Stomach (tissue), 9 donors: ENCODE results near the gene BRK1. TPM values are rescaled to one million over a fixed set of nuclear protein-coding genes. Genes with fewer than 3 reads are reported as not detected.
"Not testable (repeated sequence)": the region's sequence is repeated elsewhere in the genome, so short reads cannot be mapped to it uniquely, and the experiment has no call there.

ENCODE experiments used
- DNase-seq, 2 donors: peaks; one replicate each; pipeline versions ENCODE4 v3.0.0 to v3.0.0-alpha.2; 2013 to 2019
- H3K27ac ChIP-seq, 5 donors: fragments of 200-600 bp in 4 of 5; sonication (generic) in 4 of 5; one replicate each; pipeline ENCODE4 v1.5.1; 2013 to 2019; ENCODE audit warnings: mild to moderate bottlenecking in 1 of 5, moderate library complexity in 1 of 5
- H3K27me3 ChIP-seq, 3 donors: fragments of 200-600 bp; sonication (generic); one replicate each; pipeline ENCODE4 v1.5.1; 2017 to 2019; ENCODE audit warnings: mixed run types in 1 of 3
- H3K36me3 ChIP-seq, 4 donors: fragments of 200-600 bp; sonication (generic); 1 replicate in 3 of 4; 2 replicates in 1 of 4; pipeline ENCODE4 v1.5.1; 2016 to 2019
- H3K4me1 ChIP-seq, 4 donors: fragments of 200-600 bp; sonication (generic); one replicate each; pipeline ENCODE4 v1.5.1; 2016 to 2019
- H3K4me3 ChIP-seq, 4 donors: fragments of 200-600 bp; sonication (generic) in 3 of 4; one replicate each; pipeline ENCODE4 v1.5.1; 2016 to 2019; ENCODE audit warnings: mild to moderate bottlenecking in 1 of 4
- H3K9me3 ChIP-seq, 4 donors: fragments of 200-600 bp; sonication (generic); one replicate each; pipeline ENCODE4 v1.5.1; 2016 to 2019
- CTCF ChIP-seq, 7 experiments: fragments of 450-650 bp in 4 of 7; fragments of 200-600 bp in 3 of 7; sonication (generic) in 3 of 7; IDR thresholded peaks; one replicate each; pipeline ENCODE4 v1.5.1; 2016 to 2019; ENCODE audit warnings: antibody characterized with exemption in 7 of 7, control low read depth in 2 of 7, mild to moderate bottlenecking in 1 of 7
- EP300 ChIP-seq: sonication (generic); formaldehyde crosslinking; IDR thresholded peaks from one replicate; pipeline ENCODE4 v1.6.1; 2017; ENCODE audit warnings: antibody characterized with exemption
- POLR2A ChIP-seq, 4 donors: fragments of 450-650 bp; IDR thresholded peaks; one replicate each; pipeline ENCODE4 v1.6.1; 2016; ENCODE audit warnings: antibody characterized with exemption in 4 of 4, control low read depth in 2 of 4, mild to moderate bottlenecking in 1 of 4, moderate library complexity in 1 of 4
- POLR2AphosphoS5 ChIP-seq, 3 donors: sonication (generic); formaldehyde crosslinking; IDR thresholded peaks; one replicate each; pipeline ENCODE4 v1.6.1; 2016; ENCODE audit warnings: antibody characterized with exemption in 3 of 3
- WGBS, 5 donors: extraction: QIAGEN DNeasy Blood & Tissue Kit in 3 of 5; methylation state at CpG; one replicate each; pipeline versions ENCODE4 v1.1.5 to v1.1.7; 2013 to 2018; 5-methylcytosine and 5-hydroxymethylcytosine counted together
- intact Hi-C: fragments of 100-400 bp; cut with DNase I; formaldehyde crosslinking; loops from one replicate; pipeline ENCODE4 v1.15.1; 2023; ENCODE audit warnings: low total_unique reads
- polyA plus RNA-seq, 3 donors: library from polyadenylated mRNA; stranded (reverse); fragments of 200-250 nt; gene quantifications; one replicate each; pipeline ENCODE4 v1.2.3, GENCODE V29; 2013
- total RNA-seq, 5 donors: library from RNA; depleted of rRNA; stranded (reverse); fragments of >200 nt; gene quantifications; one replicate each; pipeline versions ENCODE4 v1.1.0 to v1.2.3, GENCODE V29; 2014 to 2016
- donor health status: healthy with polysubstance abuse.
- donor health status: Bipolar disorder and iron deficiency.
- donor health status: healthy.

The BRK1 gene
- total and polyA plus RNA-seq, 8 donors = 14.5 to 262 (median 109) TPM

- H3K27ac ChIP-seq = no peak overlapping the region
- TF ChIP-seq CTCF (IDR thresholded peaks at IDR 0.05) (no peak), POLR2AphosphoS5 (IDR thresholded peaks at IDR 0.05) (no peak), POLR2A (IDR thresholded peaks at IDR 0.05) (no peak), EP300 (no peak)
- peak in 1 of 2 donors; percentile 30 for DNase-seq
- 53 to 65% (median 61%) methylated on average over 1 of the region's 1 CpG for WGBS, 5 donors
- peaks cover 0 to 1% (median 0%) of the 10 kb centered on the region in 4 donors for H3K36me3 ChIP-seq
- H3K4me1 ChIP-seq = peaks cover 10 to 13% (median 10%) of the 10 kb centered on the region in 4 donors
- H3K9me3 ChIP-seq = no peaks in the 10 kb centered on the region
- no peaks in the 10 kb centered on the region for H3K27me3 ChIP-seq
- H3K4me3 ChIP-seq = no peak overlapping the region
- intact Hi-C loops = loop anchor here (10.0 kb wide), 1 partner anchor 64 kb away; no protein-coding TSS in a partner anchor
Observed at GRCh38 chr3:10160346-10160745, 44.9 kb downstream of the BRK1 start.

GRCh38 chr3:10160925-10161324 lies 45.5 kb downstream of the BRK1 start:
- H3K4me3 ChIP-seq = no peak overlapping the region
- intact Hi-C loops = loop anchor here (10.0 kb wide), 1 partner anchor 64 kb away; no protein-coding TSS in a partner anchor
- H3K4me1 ChIP-seq = peaks cover 10 to 19% (median 13%) of the 10 kb centered on the region in 4 donors
- H3K9me3 ChIP-seq = no peaks in the 10 kb centered on the region
- H3K36me3 ChIP-seq = no peaks in the 10 kb centered on the region
- no peak overlapping the region for H3K27ac ChIP-seq
- DNase-seq = no peak
- TF ChIP-seq POLR2AphosphoS5 (IDR thresholded peaks at IDR 0.05) (no peak), POLR2A (IDR thresholded peaks at IDR 0.05) (no peak), CTCF (IDR thresholded peaks at IDR 0.05) (no peak), EP300 (no peak)
- H3K27me3 ChIP-seq = no peaks in the 10 kb centered on the region
- WGBS, 5 donors = 72 to 85% (median 76%) methylated on average over 6 of the region's 6 CpGs

GRCh38 chr3:10162185-10162584 lies 46.7 kb downstream of the BRK1 start:
- no peak for DNase-seq
- Histone ChIP-seq H3K27me3 (no peaks in the 10 kb centered on the region), H3K36me3 (no peaks in the 10 kb centered on the region), H3K4me3 (no peak overlapping the region), H3K9me3 (no peaks in the 10 kb centered on the region), H3K4me1 (peaks cover 10 to 27% (median 15%) of the 10 kb centered on the region in 4 donors), H3K27ac (no peak overlapping the region)
- 82 to 88% (median 87%) methylated on average over 6 of the region's 6 CpGs for WGBS, 5 donors
- intact Hi-C loops = loop anchor here (10.0 kb wide), 1 partner anchor 63 kb away; no protein-coding TSS in a partner anchor
- TF ChIP-seq EP300 (no peak), POLR2A (IDR thresholded peaks at IDR 0.05) (no peak), CTCF (IDR thresholded peaks at IDR 0.05) (no peak), POLR2AphosphoS5 (IDR thresholded peaks at IDR 0.05) (no peak)

GRCh38 chr3:10164201-10164545 lies 48.7 kb downstream of the BRK1 start:
- Histone ChIP-seq H3K4me1 (peaks cover 10 to 27% (median 15%) of the 10 kb centered on the region in 4 donors), H3K4me3 (peak overlapping the region; percentile 74 to 85 (median 76)), H3K27ac (peak overlapping the region in 2 of 5 donors; percentile 80 to 82)
- not testable (repeated sequence) for H3K27me3 ChIP-seq, DNase-seq, H3K36me3 ChIP-seq, H3K9me3 ChIP-seq
- intact Hi-C loops = loop anchor here (10.0 kb wide), 1 partner anchor 61 kb away; no protein-coding TSS in a partner anchor
- WGBS, 5 donors = 67 to 76% (median 70%) methylated on average over 12 of the region's 12 CpGs
